ENCODE data around the gene FNDC4. TPM values are rescaled to one million over a fixed set of nuclear protein-coding genes. Genes with fewer than 3 reads are reported as not detected.
A peak's percentile ranks its signal among the peaks of the same experiment; 100 is the strongest.

FNDC4 gene
- total RNA-seq, 6 experiments from 2014 or later: 3.1 to 6.9 (median 5.4) TPM

DNA sequence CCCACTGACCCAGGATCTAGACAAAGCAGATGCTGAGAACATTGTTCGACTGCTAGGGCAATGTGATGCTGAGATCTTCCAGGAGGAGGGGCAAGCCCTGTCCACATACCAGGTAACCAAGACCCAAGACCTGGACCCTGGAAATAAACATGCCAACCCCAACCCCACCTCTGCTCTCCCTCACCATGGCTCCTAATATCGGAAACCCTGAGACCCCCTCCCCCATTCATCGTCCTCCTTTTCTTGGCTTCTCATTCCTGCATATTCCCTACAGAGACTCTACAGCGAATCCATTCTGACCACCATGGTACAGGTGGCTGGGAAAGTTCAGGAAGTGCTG is 2.3 kb upstream of the FNDC4 start:
- H3K36me3 Mint-ChIP-seq (ENCODE audit: low read depth): no peaks in the 10 kb centered on the region
- no peaks in the 10 kb centered on the region for H3K9me3 Mint-ChIP-seq
- peaks cover 19% of the 10 kb centered on the region for H3K4me1 Mint-ChIP-seq (ENCODE audit: low read depth)
- H3K4me3 Mint-ChIP-seq: 0 out of 2 replicates have a peak overlapping the region, but pooled peaks have one; percentile 6
- peaks cover 31% of the 10 kb centered on the region for H3K27me3 Mint-ChIP-seq (ENCODE audit: insufficient read depth)
- H3K27ac Mint-ChIP-seq: no peak overlapping the region
- TF ChIP-seq, protein P1, sequence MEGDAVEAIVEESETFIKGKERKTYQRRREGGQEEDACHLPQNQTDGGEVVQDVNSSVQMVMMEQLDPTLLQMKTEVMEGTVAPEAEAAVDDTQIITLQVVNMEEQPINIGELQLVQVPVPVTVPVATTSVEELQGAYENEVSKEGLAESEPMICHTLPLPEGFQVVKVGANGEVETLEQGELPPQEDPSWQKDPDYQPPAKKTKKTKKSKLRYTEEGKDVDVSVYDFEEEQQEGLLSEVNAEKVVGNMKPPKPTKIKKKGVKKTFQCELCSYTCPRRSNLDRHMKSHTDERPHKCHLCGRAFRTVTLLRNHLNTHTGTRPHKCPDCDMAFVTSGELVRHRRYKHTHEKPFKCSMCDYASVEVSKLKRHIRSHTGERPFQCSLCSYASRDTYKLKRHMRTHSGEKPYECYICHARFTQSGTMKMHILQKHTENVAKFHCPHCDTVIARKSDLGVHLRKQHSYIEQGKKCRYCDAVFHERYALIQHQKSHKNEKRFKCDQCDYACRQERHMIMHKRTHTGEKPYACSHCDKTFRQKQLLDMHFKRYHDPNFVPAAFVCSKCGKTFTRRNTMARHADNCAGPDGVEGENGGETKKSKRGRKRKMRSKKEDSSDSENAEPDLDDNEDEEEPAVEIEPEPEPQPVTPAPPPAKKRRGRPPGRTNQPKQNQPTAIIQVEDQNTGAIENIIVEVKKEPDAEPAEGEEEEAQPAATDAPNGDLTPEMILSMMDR (IDR thresholded peaks at IDR 0.05): no peak
- DNase-seq: no peak

DNA sequence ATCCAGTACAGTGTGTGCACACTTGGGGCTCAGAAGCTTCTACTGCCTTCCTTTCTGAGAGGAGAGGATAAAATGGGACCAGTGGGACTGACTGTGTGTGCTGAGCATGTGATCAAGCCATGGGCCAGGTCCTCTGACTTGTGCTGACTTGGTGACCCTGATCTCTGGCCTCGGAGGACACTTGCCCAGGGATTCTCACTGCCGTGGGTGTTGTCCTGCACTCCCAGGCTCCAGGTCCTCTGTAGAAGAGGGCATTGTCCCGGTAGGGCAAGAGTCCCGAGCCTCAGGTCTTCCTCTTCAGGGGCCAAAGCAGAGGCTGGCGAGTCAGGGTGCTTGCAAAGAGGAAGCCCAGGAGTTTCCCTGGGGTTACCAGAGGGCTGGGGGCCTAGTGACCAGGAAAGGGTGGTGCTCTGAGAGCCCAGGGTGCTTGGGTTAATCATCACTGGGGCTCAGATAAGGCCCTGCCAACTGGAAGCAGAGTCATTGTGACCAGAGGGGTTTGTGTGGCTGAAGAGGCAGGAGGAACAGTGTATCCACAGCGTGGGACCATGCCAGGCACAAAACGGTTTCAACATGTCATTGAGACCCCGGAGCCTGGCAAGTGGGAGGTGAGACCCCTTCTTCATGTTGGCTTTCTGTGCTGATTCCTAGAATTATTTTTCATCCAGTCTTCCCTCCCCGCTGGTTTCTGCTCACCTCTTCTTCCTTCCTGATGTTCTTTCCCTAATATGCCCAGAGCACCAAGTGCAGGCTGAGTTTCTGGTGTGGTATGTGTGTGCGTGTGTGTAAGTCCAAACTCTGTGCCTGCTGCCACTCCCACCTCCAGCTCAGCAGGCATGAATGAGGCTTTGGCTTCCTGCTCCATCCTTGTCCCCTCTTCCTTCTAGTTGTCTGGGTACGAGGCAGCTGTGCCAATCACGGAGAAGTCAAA is 1.6 kb upstream of the FNDC4 start, which contains the start of gene GCKR:
Gene GCKR (plus strand): TSS at position 483 of the 931 bp plus-strand sequence. CDS start 66 bp downstream, at position 549.
- Mint-ChIP-seq H3K4me3 (peak within 1 kb of the TSS; percentile 80), H3K36me3 (ENCODE audit: low read depth) (no peaks in the 10 kb centered on the region), H3K9me3 (no peaks in the 10 kb centered on the region), H3K4me1 (ENCODE audit: low read depth) (peaks cover 19% of the 10 kb centered on the region), H3K27ac (no peak within 1 kb of the TSS), H3K27me3 (ENCODE audit: insufficient read depth) (peaks cover 32% of the 10 kb centered on the region)
- TF ChIP-seq, protein P1 (IDR thresholded peaks at IDR 0.05): no peak
- peak; percentile 44 for DNase-seq

DNA sequence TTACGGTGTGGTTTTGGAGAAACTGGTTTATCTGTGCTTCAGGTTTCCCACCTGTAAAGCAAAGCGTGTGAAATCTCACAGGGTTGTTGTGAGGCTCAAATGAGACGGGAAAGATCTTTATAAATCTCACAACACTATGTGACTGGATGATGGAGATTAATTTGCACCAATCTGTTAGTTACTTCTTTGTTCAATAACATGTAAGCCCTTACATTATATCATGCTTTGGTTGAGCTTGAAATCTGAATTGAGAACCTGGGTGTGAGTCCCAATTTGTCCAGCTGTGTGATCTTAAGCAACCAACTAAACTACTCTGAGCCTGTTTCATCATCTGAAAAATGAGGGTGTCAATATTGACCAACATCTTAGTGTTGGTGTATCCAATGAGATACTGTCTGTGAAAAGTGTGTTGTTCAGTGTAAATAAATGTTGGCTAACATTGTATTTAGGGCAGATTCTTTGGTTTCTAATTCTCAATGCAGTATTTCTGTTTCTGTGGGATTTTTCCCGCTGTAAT is 898 bp upstream of the FNDC4 start:
- Mint-ChIP-seq H3K27me3 (ENCODE audit: insufficient read depth) (peaks cover 28% of the 10 kb centered on the region), H3K4me3 (peak overlapping the region; percentile 80), H3K4me1 (ENCODE audit: low read depth) (peaks cover 19% of the 10 kb centered on the region), H3K36me3 (ENCODE audit: low read depth) (no peaks in the 10 kb centered on the region), H3K9me3 (no peaks in the 10 kb centered on the region), H3K27ac (no peak overlapping the region)
- no peak for DNase-seq
- TF ChIP-seq, protein P1 (IDR thresholded peaks at IDR 0.05): no peak

DNA sequence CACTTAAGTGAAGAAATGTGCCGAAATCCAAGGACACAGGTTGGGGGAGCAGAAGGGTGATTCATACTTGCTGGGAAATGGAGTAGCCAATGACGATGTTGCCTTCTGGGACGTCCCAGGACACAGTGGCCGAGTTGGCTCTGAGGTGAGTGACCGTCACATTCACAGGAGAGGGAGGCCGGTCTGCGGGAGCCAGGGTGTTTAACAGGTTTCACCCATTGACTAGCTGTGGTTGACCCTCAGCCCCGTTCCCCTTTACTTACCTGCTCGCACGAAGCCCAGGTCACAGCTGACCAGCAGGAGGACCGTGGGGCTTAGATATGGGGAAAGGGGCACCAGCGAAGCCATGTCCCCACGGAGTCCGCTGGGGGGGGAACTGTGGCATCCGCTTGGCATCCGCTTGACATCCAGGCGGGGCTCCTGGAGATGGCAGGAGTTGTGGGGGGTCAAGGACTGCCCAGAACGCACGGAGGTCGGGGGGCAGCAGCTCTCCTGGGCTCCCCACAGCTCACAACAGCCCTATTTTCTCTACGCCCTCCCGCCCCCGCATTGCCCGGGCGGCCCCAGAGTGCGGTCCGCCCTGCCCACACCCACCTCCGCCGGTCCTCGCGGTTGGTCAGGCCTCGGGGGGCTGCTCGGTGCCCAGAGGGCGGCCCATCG is 586 bp downstream of the FNDC4 start:
- TF ChIP-seq, protein P1 (IDR thresholded peaks at IDR 0.05): 0 out of 2 replicates have a peak, but pooled peaks have one; percentile 23
- Mint-ChIP-seq H3K36me3 (ENCODE audit: low read depth) (no peaks in the 10 kb centered on the region), H3K4me1 (ENCODE audit: low read depth) (peaks cover 29% of the 10 kb centered on the region), H3K9me3 (no peaks in the 10 kb centered on the region), H3K27ac (no peak overlapping the region), H3K27me3 (ENCODE audit: insufficient read depth) (peaks cover 28% of the 10 kb centered on the region), H3K4me3 (peak overlapping the region; percentile 76)
- DNase-seq: no peak

DNA sequence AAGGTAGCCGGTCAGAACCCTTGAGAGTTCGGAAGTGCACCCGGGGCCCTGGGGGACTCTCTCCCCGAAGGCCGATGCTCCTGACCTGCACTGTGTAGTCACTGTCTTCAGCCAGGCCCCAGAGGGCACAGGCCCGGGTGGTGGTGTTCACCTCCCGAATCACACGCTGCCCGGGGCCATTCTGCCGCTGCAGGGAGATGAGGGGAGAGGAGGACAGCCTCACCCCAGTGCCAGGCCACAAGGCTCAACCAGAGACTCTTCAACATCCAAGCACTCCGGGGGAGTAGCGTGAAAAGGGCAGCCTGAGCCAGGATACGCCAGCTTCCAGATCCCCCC is 1.1 kb downstream of the FNDC4 start:
- H3K4me1 Mint-ChIP-seq (ENCODE audit: low read depth): peaks cover 34% of the 10 kb centered on the region
- peaks cover 25% of the 10 kb centered on the region for H3K27me3 Mint-ChIP-seq (ENCODE audit: insufficient read depth)
- no peaks in the 10 kb centered on the region for H3K9me3 Mint-ChIP-seq
- no peak for DNase-seq
- no peak overlapping the region for H3K27ac Mint-ChIP-seq
- H3K4me3 Mint-ChIP-seq: peak overlapping the region; percentile 76
- TF ChIP-seq, protein P1 (IDR thresholded peaks at IDR 0.05): no peak
- H3K36me3 Mint-ChIP-seq (ENCODE audit: low read depth): no peaks in the 10 kb centered on the region
